H9 (cell line): Measurements from ENCODE around the gene PLD1. TPM values are rescaled to one million over a fixed set of nuclear protein-coding genes. Genes with fewer than 3 reads are reported as not detected.

Experiments
- DNase-seq: peaks from one replicate; pipeline ENCODE4 v3.0.0-alpha.2; 2017
- H2AFZ ChIP-seq: one replicate; pipeline ENCODE4 v1.6.1; 2013; ENCODE audit warnings: mild to moderate bottlenecking, low read length, control low read depth, moderate library complexity
- H2AK5ac ChIP-seq: 2 replicates; pipeline ENCODE4 v1.6.1; 2013; ENCODE audit warnings: low read length, control low read depth, mixed read lengths; ENCODE audit not compliant: insufficient read length
- H2BK120ac ChIP-seq: one replicate; pipeline ENCODE4 v1.6.1; 2013; ENCODE audit warnings: low read depth, mild to moderate bottlenecking, low read length, control low read depth, inconsistent platforms; ENCODE audit not compliant: poor library complexity, severe bottlenecking
- H2BK12ac ChIP-seq: 2 replicates; pipeline ENCODE4 v1.6.1; 2013; ENCODE audit warnings: low read length, control low read depth, mixed read lengths, low read depth; ENCODE audit not compliant: insufficient read length
- H2BK15ac ChIP-seq: 2 replicates; pipeline ENCODE4 v1.6.1; 2013; ENCODE audit warnings: low read depth, low read length, control low read depth
- H2BK20ac ChIP-seq: one replicate; pipeline ENCODE4 v1.6.1; 2013; ENCODE audit warnings: low read depth, mild to moderate bottlenecking, low read length, control low read depth, inconsistent platforms; ENCODE audit not compliant: poor library complexity, severe bottlenecking
- H2BK5ac ChIP-seq: 2 replicates; pipeline ENCODE4 v1.6.1; 2013; ENCODE audit warnings: low read length, control low read depth, mixed read lengths; ENCODE audit not compliant: insufficient read length
- H3K14ac ChIP-seq: 2 replicates; pipeline ENCODE4 v1.6.1; 2013; ENCODE audit warnings: low read length, control low read depth; ENCODE audit not compliant: insufficient read depth
- H3K18ac ChIP-seq: 2 replicates; pipeline ENCODE4 v1.6.1; 2013; ENCODE audit warnings: low read depth, mild to moderate bottlenecking, mixed read lengths, low read length, control low read depth; ENCODE audit not compliant: insufficient read length
- H3K23ac ChIP-seq: 2 replicates; pipeline ENCODE4 v1.6.1; 2013; ENCODE audit warnings: low read length, control low read depth, mixed read lengths, low read depth; ENCODE audit not compliant: insufficient read length
- H3K23me2 ChIP-seq: 2 replicates; pipeline ENCODE4 v1.6.1; 2013; ENCODE audit warnings: low read depth, mild to moderate bottlenecking, mixed read lengths, low read length, control low read depth; ENCODE audit not compliant: insufficient read length, poor library complexity, severe bottlenecking
- H3K27ac ChIP-seq: 2 replicates; pipeline ENCODE4 v1.5.1; 2013; ENCODE audit warnings: low read length, control low read depth, mixed read lengths, low read depth; ENCODE audit not compliant: insufficient read length
- H3K27me3 ChIP-seq: 2 replicates; pipeline ENCODE4 v1.6.1; 2013; ENCODE audit warnings: low read length, control low read depth, inconsistent platforms; ENCODE audit not compliant: insufficient read depth
- H3K4ac ChIP-seq: 2 replicates; pipeline ENCODE4 v1.6.1; 2013; ENCODE audit warnings: low read depth, mild to moderate bottlenecking, control low read depth, inconsistent platforms, low read length, moderate library complexity
- H3K4me1 ChIP-seq: 2 replicates; pipeline ENCODE4 v1.6.1; 2013; ENCODE audit warnings: low read length, control low read depth, inconsistent platforms; ENCODE audit not compliant: insufficient read depth
- H3K4me2 ChIP-seq: 2 replicates; pipeline ENCODE4 v1.6.1; 2013; ENCODE audit warnings: low read length, control low read depth, mixed read lengths; ENCODE audit not compliant: insufficient read length, insufficient read depth
- H3K56ac ChIP-seq: 2 replicates; pipeline ENCODE4 v1.6.1; 2013; ENCODE audit warnings: low read depth, mild to moderate bottlenecking, mixed read lengths, low read length, control low read depth; ENCODE audit not compliant: insufficient read length
- H3K79me1 ChIP-seq: 2 replicates; pipeline ENCODE4 v1.6.1; 2013; ENCODE audit warnings: low read depth, mild to moderate bottlenecking, moderate library complexity, low read length, control low read depth, inconsistent platforms; ENCODE audit not compliant: insufficient read depth, poor library complexity, severe bottlenecking
- H3K79me2 ChIP-seq: 2 replicates; pipeline ENCODE4 v1.6.1; 2013; ENCODE audit warnings: low read length, control low read depth, inconsistent platforms; ENCODE audit not compliant: insufficient read depth
- H3K9ac ChIP-seq: 2 replicates; pipeline ENCODE4 v1.6.1; 2013; ENCODE audit warnings: low read length, control low read depth, mixed read lengths; ENCODE audit not compliant: insufficient read length; ENCODE audit errors: extremely low read depth
- H3K9me3 ChIP-seq: one replicate; pipeline ENCODE4 v1.6.1; 2013; ENCODE audit warnings: low read depth, low read length, inconsistent platforms; ENCODE audit not compliant: control insufficient read depth
- H3T11ph ChIP-seq: one replicate; pipeline ENCODE4 v1.6.1; 2013; ENCODE audit warnings: mild to moderate bottlenecking, low read length, control low read depth, inconsistent platforms
- H4K20me1 ChIP-seq: one replicate; pipeline ENCODE4 v1.6.1; 2013; ENCODE audit not compliant: control insufficient read depth, insufficient read length, insufficient read depth
- H4K5ac ChIP-seq: 2 replicates; pipeline ENCODE4 v1.6.1; 2013; ENCODE audit warnings: low read depth, mild to moderate bottlenecking, mixed read lengths, low read length, control low read depth; ENCODE audit not compliant: insufficient read length
- H4K8ac ChIP-seq: replicated peaks from 2 replicates; pipeline ENCODE4 v1.6.1; 2013; ENCODE audit warnings: low read length, control low read depth, mixed read lengths, low read depth; ENCODE audit not compliant: insufficient read length
- H4K91ac ChIP-seq: 2 replicates; pipeline ENCODE4 v1.6.1; 2013; ENCODE audit warnings: low read depth, mild to moderate bottlenecking, moderate library complexity, mixed read lengths, low read length, control low read depth; ENCODE audit not compliant: insufficient read length
- H3K27ac Mint-ChIP-seq, 3 experiments: 2 replicates in 2 of 3; 3 replicates in 1 of 3; pipeline ENCODE4 v1.8.0; 2020 to 2021; ENCODE audit warnings: mixed read lengths in 3 of 3, mild to moderate bottlenecking in 1 of 3, moderate library complexity in 1 of 3
- H3K27me3 Mint-ChIP-seq: 2 replicates; pipeline ENCODE4 v1.8.0; 2021; ENCODE audit warnings: low read depth, mild to moderate bottlenecking, moderate library complexity, mixed read lengths
- H3K36me3 Mint-ChIP-seq, 3 experiments: 2 replicates in 2 of 3; 3 replicates in 1 of 3; pipeline ENCODE4 v1.8.0; 2020 to 2021; ENCODE audit warnings: low read depth in 3 of 3, mixed read lengths in 3 of 3; ENCODE audit not compliant: insufficient read depth in 1 of 3
- H3K4me1 Mint-ChIP-seq, 2 experiments: 2 replicates each; pipeline ENCODE4 v1.8.0; 2020; ENCODE audit warnings: mixed read lengths in 2 of 2
- H3K4me3 Mint-ChIP-seq, 2 experiments: 2 replicates in 1 of 2; 3 replicates in 1 of 2; pipeline ENCODE4 v1.8.0; 2020 to 2021; ENCODE audit warnings: mild to moderate bottlenecking in 2 of 2, mixed read lengths in 2 of 2, moderate library complexity in 1 of 2
- H3K9me3 Mint-ChIP-seq, 2 experiments: 2 replicates in 1 of 2; 3 replicates in 1 of 2; pipeline ENCODE4 v1.8.0; 2020; ENCODE audit warnings: mild to moderate bottlenecking in 2 of 2, mixed read lengths in 2 of 2, moderate library complexity in 1 of 2
- WGBS: extraction: QIAGEN DNeasy Blood & Tissue Kit; methylation state at CpG from one replicate; pipeline ENCODE4 v1.1.7; 2013; ENCODE audit warnings: missing lambda C conversion rate, low lambda C conversion rate, mixed read lengths; ENCODE audit not compliant: insufficient read length; ENCODE audit errors: extremely low coverage; 5-methylcytosine and 5-hydroxymethylcytosine counted together
- total RNA-seq: library from RNA; stranded (reverse); gene quantifications from 2 replicates; pipeline ENCODE4 v1.2.1, GENCODE V29; 2021
- TF ChIP-seq, protein P1 (sequence below): fragments of 200-600 bp; sonication (generic); conservative IDR thresholded peaks from 3 replicates; pipeline ENCODE4 v1.8.0; 2021; ENCODE audit warnings: antibody characterized with exemption, mild to moderate bottlenecking

Gene PLD1
- total RNA-seq, 1 experiment from 2014 or later: 1.8 TPM

DNA sequence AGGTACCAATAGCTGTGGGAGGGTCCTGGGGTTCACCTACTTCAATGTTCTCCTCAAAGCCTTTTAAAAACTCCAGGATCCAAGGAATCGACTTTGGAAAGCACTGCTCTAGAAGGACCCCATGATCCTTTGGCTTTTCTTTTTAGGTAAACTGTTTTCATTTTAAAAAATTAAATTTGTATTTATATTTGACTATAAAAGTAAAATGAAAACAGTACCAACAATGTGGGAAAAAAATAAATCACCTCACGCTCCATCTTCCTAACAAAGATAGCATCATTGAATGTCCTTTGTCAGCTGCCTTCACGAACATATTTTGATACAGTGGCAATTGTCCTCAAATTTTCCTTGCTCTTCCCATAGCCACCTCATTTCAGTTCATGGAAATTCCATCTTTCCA lies 127.5 kb downstream of the PLD1 start:
- Histone ChIP-seq H2BK12ac (no peak overlapping the region), H3K9ac (no peak overlapping the region), H2BK5ac (no peak overlapping the region), H2BK20ac (no peak overlapping the region), H3T11ph (no peak overlapping the region), H3K23me2 (no peaks in the 10 kb centered on the region), H2BK15ac (no peak overlapping the region), H4K20me1 (no peaks in the 10 kb centered on the region), H4K91ac (no peak overlapping the region), H3K4ac (no peak overlapping the region), H4K8ac (no peak overlapping the region), H3K56ac (no peak overlapping the region), H3K4me1 (no peaks in the 10 kb centered on the region), H3K27me3 (no peaks in the 10 kb centered on the region), H3K27ac (no peak overlapping the region), H2AFZ (no peak overlapping the region), H3K4me2 (no peak overlapping the region), H2BK120ac (no peak overlapping the region), H3K18ac (no peak overlapping the region), H3K79me2 (no peaks in the 10 kb centered on the region), H3K23ac (no peak overlapping the region), H3K14ac (no peak overlapping the region), H3K9me3 (no peaks in the 10 kb centered on the region), H4K5ac (no peak overlapping the region), H2AK5ac (no peak overlapping the region), H3K79me1 (no peaks in the 10 kb centered on the region)
- no peak overlapping the region for H3K4me3 Mint-ChIP-seq
- no peak overlapping the region for H3K27ac Mint-ChIP-seq
- TF ChIP-seq, protein P1, sequence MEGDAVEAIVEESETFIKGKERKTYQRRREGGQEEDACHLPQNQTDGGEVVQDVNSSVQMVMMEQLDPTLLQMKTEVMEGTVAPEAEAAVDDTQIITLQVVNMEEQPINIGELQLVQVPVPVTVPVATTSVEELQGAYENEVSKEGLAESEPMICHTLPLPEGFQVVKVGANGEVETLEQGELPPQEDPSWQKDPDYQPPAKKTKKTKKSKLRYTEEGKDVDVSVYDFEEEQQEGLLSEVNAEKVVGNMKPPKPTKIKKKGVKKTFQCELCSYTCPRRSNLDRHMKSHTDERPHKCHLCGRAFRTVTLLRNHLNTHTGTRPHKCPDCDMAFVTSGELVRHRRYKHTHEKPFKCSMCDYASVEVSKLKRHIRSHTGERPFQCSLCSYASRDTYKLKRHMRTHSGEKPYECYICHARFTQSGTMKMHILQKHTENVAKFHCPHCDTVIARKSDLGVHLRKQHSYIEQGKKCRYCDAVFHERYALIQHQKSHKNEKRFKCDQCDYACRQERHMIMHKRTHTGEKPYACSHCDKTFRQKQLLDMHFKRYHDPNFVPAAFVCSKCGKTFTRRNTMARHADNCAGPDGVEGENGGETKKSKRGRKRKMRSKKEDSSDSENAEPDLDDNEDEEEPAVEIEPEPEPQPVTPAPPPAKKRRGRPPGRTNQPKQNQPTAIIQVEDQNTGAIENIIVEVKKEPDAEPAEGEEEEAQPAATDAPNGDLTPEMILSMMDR: no peak
- no peak for DNase-seq
- H3K9me3 Mint-ChIP-seq: no peaks in the 10 kb centered on the region
- H3K4me1 Mint-ChIP-seq: peaks cover 0 to 1% of the 10 kb centered on the region in 2 experiments; a peak in 2 of 4 replicates
- no peaks in the 10 kb centered on the region for H3K36me3 Mint-ChIP-seq
- WGBS: no CpG with 5 or more reads among the region's 3 CpGs
- H3K27me3 Mint-ChIP-seq: no peaks in the 10 kb centered on the region; the same call in 1 of the 2 replicates
